Lung (tissue), 12 donors: ENCODE data around the gene IGFBP1. TPM values are rescaled to one million over a fixed set of nuclear protein-coding genes. Genes with fewer than 3 reads are reported as not detected.

ENCODE experiments used
- ATAC-seq: fragments of 200-7000 bp; cut with Tn5 transposase; one replicate; pipeline ENCODE4 v1.9.1; 2020; ENCODE audit warnings: moderate number of reproducible peaks; ENCODE audit not compliant: insufficient read depth, low FRiP score
- DNase-seq, 3 donors: peaks; one replicate each; pipeline ENCODE4 v3.0.0-alpha.2; 2013 to 2017
- H3K27ac ChIP-seq, 2 donors: one replicate each; pipeline ENCODE4 v1.5.1; 2013; ENCODE audit warnings: mild to moderate bottlenecking in 2 of 2, moderate library complexity in 2 of 2, control low read depth in 1 of 2, inconsistent platforms in 1 of 2, low read depth in 1 of 2, low read length in 1 of 2
- H3K27me3 ChIP-seq, 3 donors: one replicate each; pipeline ENCODE4 v1.5.1; 2013; ENCODE audit warnings: low read length in 2 of 3; ENCODE audit not compliant: control insufficient read depth in 3 of 3, insufficient read depth in 3 of 3
- H3K36me3 ChIP-seq, 4 donors: one replicate each; pipeline ENCODE4 v1.5.1; 2013; ENCODE audit warnings: low read length in 4 of 4, mild to moderate bottlenecking in 1 of 4, moderate library complexity in 1 of 4; ENCODE audit not compliant: control insufficient read depth in 4 of 4, insufficient read depth in 4 of 4
- H3K4me1 ChIP-seq, 5 donors: one replicate each; pipeline ENCODE4 v1.5.1; 2013; ENCODE audit warnings: low read length in 5 of 5, mild to moderate bottlenecking in 2 of 5, moderate library complexity in 1 of 5; ENCODE audit not compliant: control insufficient read depth in 5 of 5, insufficient read depth in 5 of 5
- H3K4me3 ChIP-seq: one replicate; pipeline ENCODE4 v1.5.1; 2013; ENCODE audit warnings: mild to moderate bottlenecking, control low read depth, moderate library complexity
- H3K9ac ChIP-seq, 2 donors: one replicate each; pipeline ENCODE4 v1.5.1; 2013; ENCODE audit warnings: low read length in 2 of 2, control low read depth in 1 of 2; ENCODE audit not compliant: insufficient read depth in 1 of 2
- H3K9me3 ChIP-seq, 4 donors: one replicate each; pipeline ENCODE4 v1.5.1; 2013; ENCODE audit warnings: low read length in 3 of 4, mild to moderate bottlenecking in 1 of 4, moderate library complexity in 1 of 4; ENCODE audit not compliant: control insufficient read depth in 4 of 4, insufficient read depth in 3 of 4
- WGBS, 2 donors: extraction: QIAGEN DNeasy Blood & Tissue Kit; methylation state at CpG; one replicate each; pipeline ENCODE4 v1.1.7; 2013; 5-methylcytosine and 5-hydroxymethylcytosine counted together
- polyA plus RNA-seq, 2 donors: library from polyadenylated mRNA; stranded (reverse); fragments of 200-250 nt; gene quantifications; one replicate each; pipeline ENCODE4 v1.2.1, GENCODE V29; 2013
- total RNA-seq, 2 donors: library from RNA; depleted of rRNA in 1 of 2; stranded (reverse); fragments of >200 nt in 1 of 2; gene quantifications; one replicate each; pipeline ENCODE4 v1.2.1, GENCODE V29; 2014 to 2021
- TF ChIP-seq, protein P1 (sequence below): IDR thresholded peaks from 2 replicates; pipeline ENCODE4 v1.5.1; 2012; ENCODE audit warnings: mild to moderate bottlenecking; ENCODE audit errors: control extremely low read depth, extremely low read depth
- donor health status: control.
- donor health status: control.
- donor health status: Bipolar disorder and iron deficiency.
- donor health status: healthy.
- donor health status: DM: yes; HTN: yes; CAD: no.

IGFBP1 gene
- total and polyA plus RNA-seq, 4 donors, result 0.06 TPM; not detected in 3

DNA sequence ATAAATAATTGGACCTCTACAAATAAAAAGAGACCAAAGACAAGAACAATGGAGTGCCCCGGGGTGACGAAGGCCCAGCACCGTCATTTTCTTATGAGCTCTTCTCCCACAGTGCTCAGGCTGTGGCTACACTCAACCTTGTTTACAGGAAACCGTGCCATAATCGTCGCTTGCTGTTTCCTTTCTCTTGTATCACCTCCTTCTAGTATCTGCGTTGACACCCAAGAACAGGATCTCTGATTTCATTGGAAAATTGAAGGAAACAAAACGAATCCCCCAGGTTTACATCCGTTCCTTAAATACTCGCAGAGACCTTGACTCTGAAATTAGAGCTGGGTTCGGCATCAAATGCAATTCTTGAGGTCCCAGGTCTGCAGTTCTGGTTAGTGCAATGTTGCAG is 34.5 kb downstream of the IGFBP1 start:
- Histone ChIP-seq H3K27ac (no peak overlapping the region), H3K4me1 (peaks cover 2 to 52% (median 15%) of the 10 kb centered on the region in 5 donors), H3K4me3 (no peak overlapping the region), H3K36me3 (no peaks in the 10 kb centered on the region), H3K9ac (peak overlapping the region in 1 of 2 donors; percentile 64), H3K9me3 (no peaks in the 10 kb centered on the region), H3K27me3 (peaks cover 4 to 21% (median 9%) of the 10 kb centered on the region in 3 donors)
- WGBS, 2 donors, result 1 to 2% methylated on average over 11 of the region's 11 CpGs
- ATAC-seq, result no peak
- DNase-seq, result peak in 2 of 3 donors; percentile 60 to 65
- TF ChIP-seq, protein P1, sequence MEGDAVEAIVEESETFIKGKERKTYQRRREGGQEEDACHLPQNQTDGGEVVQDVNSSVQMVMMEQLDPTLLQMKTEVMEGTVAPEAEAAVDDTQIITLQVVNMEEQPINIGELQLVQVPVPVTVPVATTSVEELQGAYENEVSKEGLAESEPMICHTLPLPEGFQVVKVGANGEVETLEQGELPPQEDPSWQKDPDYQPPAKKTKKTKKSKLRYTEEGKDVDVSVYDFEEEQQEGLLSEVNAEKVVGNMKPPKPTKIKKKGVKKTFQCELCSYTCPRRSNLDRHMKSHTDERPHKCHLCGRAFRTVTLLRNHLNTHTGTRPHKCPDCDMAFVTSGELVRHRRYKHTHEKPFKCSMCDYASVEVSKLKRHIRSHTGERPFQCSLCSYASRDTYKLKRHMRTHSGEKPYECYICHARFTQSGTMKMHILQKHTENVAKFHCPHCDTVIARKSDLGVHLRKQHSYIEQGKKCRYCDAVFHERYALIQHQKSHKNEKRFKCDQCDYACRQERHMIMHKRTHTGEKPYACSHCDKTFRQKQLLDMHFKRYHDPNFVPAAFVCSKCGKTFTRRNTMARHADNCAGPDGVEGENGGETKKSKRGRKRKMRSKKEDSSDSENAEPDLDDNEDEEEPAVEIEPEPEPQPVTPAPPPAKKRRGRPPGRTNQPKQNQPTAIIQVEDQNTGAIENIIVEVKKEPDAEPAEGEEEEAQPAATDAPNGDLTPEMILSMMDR, result no peak

DNA sequence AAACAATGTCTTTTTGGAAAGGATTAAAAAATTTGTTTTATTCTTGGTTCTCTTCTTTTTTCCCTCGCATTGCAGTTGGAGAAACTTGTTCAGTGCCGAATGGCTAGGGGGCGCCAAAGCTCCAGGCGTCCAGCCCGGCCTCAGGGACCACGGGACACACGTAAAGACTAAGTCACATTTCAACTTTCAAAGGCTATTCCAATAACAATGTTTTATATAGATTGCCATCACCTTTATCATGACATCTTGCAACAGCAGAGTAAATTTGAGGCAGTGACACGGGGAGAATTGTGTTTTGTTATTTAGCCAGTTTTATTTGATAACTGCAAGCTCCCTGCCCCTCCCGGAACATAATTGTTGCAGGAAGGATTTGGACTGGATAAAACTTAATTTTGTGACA is 35.0 kb downstream of the IGFBP1 start:
- TF ChIP-seq, protein P1, result peak; percentile 77
- DNase-seq, result peak; percentile 87 to 90 (median 89)
- Histone ChIP-seq H3K9me3 (peaks cover 0 to 2% (median under 1%) of the 10 kb centered on the region in 4 donors), H3K36me3 (no peaks in the 10 kb centered on the region), H3K4me1 (peaks cover 2 to 47% (median 15%) of the 10 kb centered on the region in 5 donors), H3K27me3 (peaks cover 4 to 19% (median 9%) of the 10 kb centered on the region in 3 donors), H3K9ac (no peak overlapping the region), H3K27ac (no peak overlapping the region), H3K4me3 (no peak overlapping the region)
- ATAC-seq, result no peak
- 9% methylated on average over 9 of the region's 9 CpGs for WGBS, 2 donors

DNA sequence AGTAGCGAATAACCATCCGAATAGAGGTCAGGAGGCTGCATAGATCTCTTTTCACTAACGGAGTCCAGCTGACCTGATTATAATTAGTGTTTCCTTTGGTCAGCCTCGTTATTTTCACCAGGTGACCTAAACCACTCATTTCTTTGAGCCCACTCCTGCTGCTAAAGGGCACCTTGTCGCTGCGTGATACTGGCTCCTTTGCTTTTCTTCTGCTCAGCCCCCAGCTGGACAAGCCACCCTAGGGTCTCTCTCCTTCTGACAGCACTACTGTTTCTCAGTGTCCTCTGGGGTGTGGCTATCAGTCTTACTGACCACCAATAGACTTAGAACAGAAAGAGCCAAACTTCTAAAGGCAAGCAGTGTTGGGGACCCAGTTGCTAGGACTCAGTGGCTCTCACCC is 35.5 kb downstream of the IGFBP1 start:
- H3K4me1 ChIP-seq, result peaks cover 2 to 42% (median 15%) of the 10 kb centered on the region in 5 donors

More for the DNA sequence above, 35.5 kb downstream of the IGFBP1 start:
- Histone ChIP-seq H3K27me3 (peaks cover 4 to 14% (median 9%) of the 10 kb centered on the region in 3 donors), H3K9ac (no peak overlapping the region), H3K9me3 (peaks cover 0 to 2% (median 1%) of the 10 kb centered on the region in 4 donors), H3K36me3 (no peaks in the 10 kb centered on the region), H3K4me3 (no peak overlapping the region), H3K27ac (no peak overlapping the region)
- TF ChIP-seq, protein P1, result no peak
- WGBS, 2 donors, result 59 to 71% methylated on average over 6 of the region's 6 CpGs
- DNase-seq (no peak), ATAC-seq (no peak)
